Measurements from ENCODE around the gene PAK1.
"Not testable (repeated sequence)": the region's sequence is repeated elsewhere in the genome, so short reads cannot be mapped to it uniquely, and the experiment has no call there.

The PAK1 gene

DNA sequence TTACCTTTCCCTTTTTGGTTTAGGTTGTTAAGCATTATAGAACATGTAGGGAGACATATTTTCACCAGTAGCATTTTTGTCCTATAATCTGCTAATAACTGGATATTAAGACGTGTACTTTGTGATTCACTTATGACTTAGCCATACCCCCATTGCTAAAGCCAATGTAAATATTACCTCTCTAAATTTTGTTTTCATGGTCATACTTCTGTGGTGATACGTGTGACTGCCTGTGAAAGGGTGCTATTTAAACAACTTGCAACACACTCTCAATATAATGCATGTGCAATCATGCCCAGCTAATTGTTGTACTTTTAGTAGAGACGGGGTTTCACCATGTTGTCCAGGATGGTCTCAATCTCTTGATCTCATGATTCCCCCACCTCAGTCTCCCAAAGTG, 36.2 kb upstream of the PAK1 start:
- H3K4me1 ChIP-seq (ENCODE audit: control insufficient read depth in 1 of 2, insufficient read depth in 2 of 2, low read length in 2 of 2), result peaks cover 5 to 7% of the 10 kb centered on the region in 2 donors
- no peaks in the 10 kb centered on the region for H3K9me3 ChIP-seq (ENCODE audit: control insufficient read depth in 1 of 2, low read length in 2 of 2)
- H3K36me3 ChIP-seq (ENCODE audit: control insufficient read depth in 1 of 2, insufficient read depth in 2 of 2, low read length in 2 of 2), result no peaks in the 10 kb centered on the region
- no peaks in the 10 kb centered on the region for H3K27me3 ChIP-seq (ENCODE audit: control insufficient read depth in 1 of 2, insufficient read depth in 2 of 2, low read length in 2 of 2)
- H3K4me3 ChIP-seq (ENCODE audit: low read depth in 1 of 2, low read length in 2 of 2), result no peak overlapping the region
- H3K27ac ChIP-seq (ENCODE audit: low read depth, low read length), result no peak overlapping the region
- no peak overlapping the region for H3K9ac ChIP-seq (ENCODE audit: low read depth in 1 of 2, low read length in 2 of 2)

- Histone ChIP-seq H3K4me3 (ENCODE audit: low read depth in 1 of 2, low read length in 2 of 2) (no peak overlapping the region), H3K9ac (ENCODE audit: low read depth in 1 of 2, low read length in 2 of 2) (no peak overlapping the region), H3K27ac (ENCODE audit: low read depth, low read length) (no peak overlapping the region), H3K36me3 (ENCODE audit: control insufficient read depth in 1 of 2, insufficient read depth in 2 of 2, low read length in 2 of 2) (no peaks in the 10 kb centered on the region), H3K9me3 (ENCODE audit: control insufficient read depth in 1 of 2, low read length in 2 of 2) (no peaks in the 10 kb centered on the region), H3K4me1 (ENCODE audit: control insufficient read depth in 1 of 2, insufficient read depth in 2 of 2, low read length in 2 of 2) (peaks cover 0 to 3% of the 10 kb centered on the region in 2 donors), H3K27me3 (ENCODE audit: control insufficient read depth in 1 of 2, insufficient read depth in 2 of 2, low read length in 2 of 2) (no peaks in the 10 kb centered on the region)
Observed at GRCh38 chr11:77508019-77508418, 34.1 kb upstream of the PAK1 start.

GRCh38 chr11:77506857-77507256, 33.0 kb upstream of the PAK1 start:
- peaks cover 4% of the 10 kb centered on the region in 2 donors for H3K4me1 ChIP-seq (ENCODE audit: control insufficient read depth in 1 of 2, insufficient read depth in 2 of 2, low read length in 2 of 2)
- no peak overlapping the region for H3K4me3 ChIP-seq (ENCODE audit: low read depth in 1 of 2, low read length in 2 of 2)
- H3K27me3 ChIP-seq (ENCODE audit: control insufficient read depth in 1 of 2, insufficient read depth in 2 of 2, low read length in 2 of 2), result no peaks in the 10 kb centered on the region
- H3K9me3 ChIP-seq (ENCODE audit: control insufficient read depth in 1 of 2, low read length in 2 of 2), result no peaks in the 10 kb centered on the region
- H3K27ac ChIP-seq (ENCODE audit: low read depth, low read length), result no peak overlapping the region
- no peak overlapping the region for H3K9ac ChIP-seq (ENCODE audit: low read depth in 1 of 2, low read length in 2 of 2)
- no peaks in the 10 kb centered on the region for H3K36me3 ChIP-seq (ENCODE audit: control insufficient read depth in 1 of 2, insufficient read depth in 2 of 2, low read length in 2 of 2)

GRCh38 chr11:77505956-77506355, 32.1 kb upstream of the PAK1 start:
- no peaks in the 10 kb centered on the region for H3K36me3 ChIP-seq (ENCODE audit: control insufficient read depth in 1 of 2, insufficient read depth in 2 of 2, low read length in 2 of 2)
- no peaks in the 10 kb centered on the region for H3K9me3 ChIP-seq (ENCODE audit: control insufficient read depth in 1 of 2, low read length in 2 of 2)
- no peak overlapping the region for H3K9ac ChIP-seq (ENCODE audit: low read depth in 1 of 2, low read length in 2 of 2)
- H3K27ac ChIP-seq (ENCODE audit: low read depth, low read length), result no peak overlapping the region
- peaks cover 4 to 8% of the 10 kb centered on the region in 2 donors for H3K4me1 ChIP-seq (ENCODE audit: control insufficient read depth in 1 of 2, insufficient read depth in 2 of 2, low read length in 2 of 2)
- no peak overlapping the region for H3K4me3 ChIP-seq (ENCODE audit: low read depth in 1 of 2, low read length in 2 of 2)
- no peaks in the 10 kb centered on the region for H3K27me3 ChIP-seq (ENCODE audit: control insufficient read depth in 1 of 2, insufficient read depth in 2 of 2, low read length in 2 of 2)

DNA sequence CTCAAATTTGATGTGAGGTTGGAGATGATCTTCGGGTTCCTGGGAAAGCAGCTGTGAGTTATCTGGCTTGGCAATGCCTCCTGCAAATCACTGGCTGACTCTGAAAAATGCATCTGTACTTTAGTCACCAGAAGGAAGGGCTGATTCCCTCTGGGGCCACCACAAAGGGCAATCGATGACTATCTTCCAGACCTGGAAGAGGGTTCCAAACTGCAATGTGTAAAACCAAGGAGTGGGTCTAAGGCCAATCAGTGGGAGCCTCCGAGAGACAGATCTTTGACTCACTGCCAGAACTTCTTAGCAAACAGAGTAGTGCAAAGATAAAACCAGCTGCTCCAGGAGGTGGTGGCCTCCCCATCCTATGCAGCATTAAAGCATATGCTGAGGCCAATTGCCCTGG, 29.1 kb upstream of the PAK1 start:
- no peak overlapping the region for H3K9ac ChIP-seq (ENCODE audit: low read depth in 1 of 2, low read length in 2 of 2)
- no peaks in the 10 kb centered on the region for H3K9me3 ChIP-seq (ENCODE audit: control insufficient read depth in 1 of 2, low read length in 2 of 2)
- H3K27ac ChIP-seq (ENCODE audit: low read depth, low read length), result no peak overlapping the region
- no peak overlapping the region for H3K4me3 ChIP-seq (ENCODE audit: low read depth in 1 of 2, low read length in 2 of 2)
- H3K36me3 ChIP-seq (ENCODE audit: control insufficient read depth in 1 of 2, insufficient read depth in 2 of 2, low read length in 2 of 2), result no peaks in the 10 kb centered on the region
- no peaks in the 10 kb centered on the region for H3K27me3 ChIP-seq (ENCODE audit: control insufficient read depth in 1 of 2, insufficient read depth in 2 of 2, low read length in 2 of 2)
- H3K4me1 ChIP-seq (ENCODE audit: control insufficient read depth in 1 of 2, insufficient read depth in 2 of 2, low read length in 2 of 2), result peaks cover 4 to 8% of the 10 kb centered on the region in 2 donors

GRCh38 chr11:77502346-77502905, 28.5 kb upstream of the PAK1 start:
- Histone ChIP-seq H3K9ac (ENCODE audit: low read depth in 1 of 2, low read length in 2 of 2) (no peak overlapping the region), H3K4me1 (ENCODE audit: control insufficient read depth in 1 of 2, insufficient read depth in 2 of 2, low read length in 2 of 2) (peaks cover 4 to 8% of the 10 kb centered on the region in 2 donors), H3K27ac (ENCODE audit: low read depth, low read length) (no peak overlapping the region), H3K27me3 (ENCODE audit: control insufficient read depth in 1 of 2, insufficient read depth in 2 of 2, low read length in 2 of 2) (no peaks in the 10 kb centered on the region), H3K9me3 (ENCODE audit: control insufficient read depth in 1 of 2, low read length in 2 of 2) (no peaks in the 10 kb centered on the region), H3K4me3 (ENCODE audit: low read depth in 1 of 2, low read length in 2 of 2) (no peak overlapping the region), H3K36me3 (ENCODE audit: control insufficient read depth in 1 of 2, insufficient read depth in 2 of 2, low read length in 2 of 2) (no peaks in the 10 kb centered on the region)

DNA sequence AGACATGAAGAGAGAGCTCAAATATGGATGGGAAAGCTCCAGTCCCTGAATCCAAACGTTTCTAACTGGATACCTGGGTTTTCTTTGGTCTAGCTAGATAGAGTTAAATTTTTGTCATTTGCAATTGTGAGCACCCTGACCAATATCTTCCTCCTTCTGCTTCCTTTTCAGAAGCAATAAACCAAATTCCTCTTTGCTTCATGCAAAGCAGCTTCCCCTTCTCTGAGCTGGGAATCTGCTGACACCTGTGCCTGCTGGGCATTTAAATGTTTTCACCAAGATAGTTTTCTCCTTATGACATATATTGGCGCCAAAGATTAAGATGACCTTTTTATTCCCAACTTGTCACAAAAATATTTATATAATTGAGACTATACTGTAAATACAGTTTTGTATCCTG, 27.9 kb upstream of the PAK1 start:
- Histone ChIP-seq H3K9ac (ENCODE audit: low read depth in 1 of 2, low read length in 2 of 2) (no peak overlapping the region), H3K27me3 (ENCODE audit: control insufficient read depth in 1 of 2, insufficient read depth in 2 of 2, low read length in 2 of 2) (no peaks in the 10 kb centered on the region), H3K27ac (ENCODE audit: low read depth, low read length) (no peak overlapping the region), H3K4me1 (ENCODE audit: control insufficient read depth in 1 of 2, insufficient read depth in 2 of 2, low read length in 2 of 2) (peaks cover 4 to 8% of the 10 kb centered on the region in 2 donors), H3K36me3 (ENCODE audit: control insufficient read depth in 1 of 2, insufficient read depth in 2 of 2, low read length in 2 of 2) (no peaks in the 10 kb centered on the region), H3K4me3 (ENCODE audit: low read depth in 1 of 2, low read length in 2 of 2) (no peak overlapping the region), H3K9me3 (ENCODE audit: control insufficient read depth in 1 of 2, low read length in 2 of 2) (no peaks in the 10 kb centered on the region)

DNA sequence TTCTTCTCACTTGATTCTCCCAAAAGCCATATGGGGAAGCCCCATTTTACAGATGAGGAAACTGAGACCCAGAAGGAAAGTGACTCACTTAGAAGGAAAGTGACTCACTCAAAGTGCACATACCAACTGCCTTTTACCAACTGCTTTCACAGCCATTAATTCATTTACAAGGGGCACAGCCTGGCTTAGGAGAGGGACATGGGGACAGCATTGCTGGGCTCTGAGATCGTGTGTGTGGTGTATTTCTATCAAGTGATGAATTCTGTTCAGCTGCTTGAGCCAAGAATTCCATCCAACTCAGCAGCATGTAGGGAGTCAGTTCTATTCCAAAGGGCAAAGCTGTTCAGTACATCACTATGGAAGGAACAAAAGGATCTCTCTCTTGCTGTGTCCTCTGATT, 23.5 kb upstream of the PAK1 start:
- no peak overlapping the region for H3K9ac ChIP-seq (ENCODE audit: low read depth in 1 of 2, low read length in 2 of 2)
- no peaks in the 10 kb centered on the region for H3K27me3 ChIP-seq (ENCODE audit: control insufficient read depth in 1 of 2, insufficient read depth in 2 of 2, low read length in 2 of 2)
- H3K27ac ChIP-seq (ENCODE audit: low read depth, low read length), result no peak overlapping the region
- no peaks in the 10 kb centered on the region for H3K36me3 ChIP-seq (ENCODE audit: control insufficient read depth in 1 of 2, insufficient read depth in 2 of 2, low read length in 2 of 2)
- no peak overlapping the region for H3K4me3 ChIP-seq (ENCODE audit: low read depth in 1 of 2, low read length in 2 of 2)
- H3K4me1 ChIP-seq (ENCODE audit: control insufficient read depth in 1 of 2, insufficient read depth in 2 of 2, low read length in 2 of 2), result peaks cover under 1 to 3% of the 10 kb centered on the region in 2 donors
- no peaks in the 10 kb centered on the region for H3K9me3 ChIP-seq (ENCODE audit: control insufficient read depth in 1 of 2, low read length in 2 of 2)

DNA sequence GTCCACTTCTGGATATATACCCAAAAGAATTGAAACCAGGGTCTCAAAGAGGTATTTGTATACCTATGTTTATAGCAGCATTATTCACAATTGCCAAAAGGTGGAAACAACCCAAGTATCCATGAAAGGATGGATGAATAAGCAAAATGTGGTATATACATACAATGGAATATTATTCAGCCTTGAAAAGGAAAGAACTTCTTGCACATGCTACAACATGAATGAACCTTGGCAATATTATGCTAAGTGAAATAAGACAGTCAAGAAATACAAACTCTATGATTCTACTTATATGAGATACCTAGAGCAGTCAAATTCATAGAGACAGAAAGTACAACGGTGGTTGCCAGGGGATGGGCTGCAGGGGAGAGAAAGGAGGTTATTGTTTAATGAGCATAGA, 21.6 kb upstream of the PAK1 start:
- Histone ChIP-seq H3K4me1 (ENCODE audit: control insufficient read depth in 1 of 2, insufficient read depth in 2 of 2, low read length in 2 of 2) (no peaks in the 10 kb centered on the region), H3K9me3 (ENCODE audit: control insufficient read depth in 1 of 2, low read length in 2 of 2) (no peaks in the 10 kb centered on the region), H3K4me3 (ENCODE audit: low read depth in 1 of 2, low read length in 2 of 2) (no peak overlapping the region), H3K36me3 (ENCODE audit: control insufficient read depth in 1 of 2, insufficient read depth in 2 of 2, low read length in 2 of 2) (no peaks in the 10 kb centered on the region), H3K27ac (ENCODE audit: low read depth, low read length) (no peak overlapping the region), H3K27me3 (ENCODE audit: control insufficient read depth in 1 of 2, insufficient read depth in 2 of 2, low read length in 2 of 2) (no peaks in the 10 kb centered on the region), H3K9ac (ENCODE audit: low read depth in 1 of 2, low read length in 2 of 2) (no peak overlapping the region)

DNA sequence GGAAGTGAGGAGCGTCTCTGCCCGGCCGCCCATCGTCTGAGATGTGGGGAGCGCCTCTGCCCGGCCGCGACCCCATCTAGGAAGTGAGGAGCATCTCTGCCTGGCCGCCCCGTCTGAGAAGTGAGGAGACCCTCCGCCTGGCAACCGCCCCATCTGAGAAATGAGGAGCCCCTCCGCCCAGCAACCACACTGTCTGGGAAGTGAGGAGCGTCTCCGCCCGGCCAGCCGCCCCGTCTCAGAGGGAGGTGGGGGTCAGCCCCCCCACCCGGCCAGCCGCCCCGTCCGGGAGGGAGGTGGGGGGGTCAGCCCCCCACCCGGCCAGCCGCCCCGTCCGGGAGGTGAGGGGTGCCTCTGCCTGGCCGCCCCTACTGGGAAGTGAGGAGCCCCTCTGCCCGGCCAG, 16.1 kb upstream of the PAK1 start:
- H3K9ac ChIP-seq (ENCODE audit: low read depth in 1 of 2, low read length in 2 of 2); H3K9me3 ChIP-seq (ENCODE audit: control insufficient read depth in 1 of 2, low read length in 2 of 2); H3K27ac ChIP-seq (ENCODE audit: low read depth, low read length); H3K36me3 ChIP-seq (ENCODE audit: control insufficient read depth in 1 of 2, insufficient read depth in 2 of 2, low read length in 2 of 2); H3K4me1 ChIP-seq (ENCODE audit: control insufficient read depth in 1 of 2, insufficient read depth in 2 of 2, low read length in 2 of 2); H3K4me3 ChIP-seq (ENCODE audit: low read depth in 1 of 2, low read length in 2 of 2); H3K27me3 ChIP-seq (ENCODE audit: control insufficient read depth in 1 of 2, insufficient read depth in 2 of 2, low read length in 2 of 2): not testable (repeated sequence)

GRCh38 chr11:77487790-77488189, 13.9 kb upstream of the PAK1 start:
- Histone ChIP-seq H3K27me3 (ENCODE audit: control insufficient read depth in 1 of 2, insufficient read depth in 2 of 2, low read length in 2 of 2) (no peaks in the 10 kb centered on the region), H3K4me3 (ENCODE audit: low read depth in 1 of 2, low read length in 2 of 2) (no peak overlapping the region), H3K9ac (ENCODE audit: low read depth in 1 of 2, low read length in 2 of 2) (no peak overlapping the region), H3K4me1 (ENCODE audit: control insufficient read depth in 1 of 2, insufficient read depth in 2 of 2, low read length in 2 of 2) (no peaks in the 10 kb centered on the region), H3K27ac (ENCODE audit: low read depth, low read length) (no peak overlapping the region), H3K9me3 (ENCODE audit: control insufficient read depth in 1 of 2, low read length in 2 of 2) (no peaks in the 10 kb centered on the region), H3K36me3 (ENCODE audit: control insufficient read depth in 1 of 2, insufficient read depth in 2 of 2, low read length in 2 of 2) (no peaks in the 10 kb centered on the region)
